Neural cell (in vitro differentiated cells): ENCODE data around the gene CDC23. TPM values are rescaled to one million over a fixed set of nuclear protein-coding genes. Genes with fewer than 3 reads are reported as not detected.

ENCODE experiments used
- H2AFZ ChIP-seq: fragments of 200-600, 300-800 bp; sonication (generic), shearing (Covaris generic); 2 replicates; pipeline ENCODE4 v1.6.0; 2014; ENCODE audit warnings: low read depth, mild to moderate bottlenecking, antibody characterized with exemption, low read length, moderate library complexity
- H3F3A ChIP-seq: fragments of 200-600 bp; shearing (Covaris generic); 2 replicates; pipeline ENCODE4 v1.6.1; 2016; ENCODE audit warnings: mild to moderate bottlenecking, moderate library complexity, mixed read lengths, antibody characterized with exemption, low read length; ENCODE audit not compliant: insufficient read depth, poor library complexity, severe bottlenecking
- H3K27ac ChIP-seq: fragments of 200-600, 300-800 bp; sonication (generic), shearing (Covaris generic); 2 replicates; pipeline ENCODE4 v1.5.1; 2014; ENCODE audit warnings: mild to moderate bottlenecking, low read length, moderate library complexity
- H3K27me3 ChIP-seq: fragments of 300-800, 200-600 bp; sonication (generic), shearing (Covaris generic); 2 replicates; pipeline ENCODE4 v1.6.0; 2014; ENCODE audit warnings: mild to moderate bottlenecking, low read depth, low read length, moderate library complexity; ENCODE audit not compliant: insufficient read depth
- H3K36me3 ChIP-seq: fragments of 300-800, 200-600 bp; sonication (generic), shearing (Covaris generic); 2 replicates; pipeline ENCODE4 v1.5.1; 2014; ENCODE audit warnings: mild to moderate bottlenecking, antibody characterized with exemption, low read length, moderate library complexity; ENCODE audit not compliant: insufficient read depth
- H3K4me2 ChIP-seq: fragments of 300-800, 200-600 bp; sonication (generic), shearing (Covaris generic); 2 replicates; pipeline ENCODE4 v1.6.0; 2014; ENCODE audit warnings: mild to moderate bottlenecking, low read length
- H3K4me3 ChIP-seq: fragments of 300-800, 200-600 bp; sonication (generic), shearing (Covaris generic); 2 replicates; pipeline ENCODE4 v1.5.1; 2014; ENCODE audit warnings: mild to moderate bottlenecking, low read length, moderate library complexity
- H3K79me2 ChIP-seq: fragments of 200-600 bp; shearing (Covaris generic); replicated peaks from 2 replicates; pipeline ENCODE4 v1.6.0; 2014; ENCODE audit warnings: mild to moderate bottlenecking, low read length, moderate library complexity; ENCODE audit not compliant: insufficient read depth
- H3K9ac ChIP-seq: fragments of 300-800, 200-600 bp; sonication (generic), shearing (Covaris generic); 2 replicates; pipeline ENCODE4 v1.6.1; 2016; ENCODE audit warnings: mild to moderate bottlenecking, low read length, mixed read lengths
- H3K9me2 ChIP-seq: fragments of 200-600 bp; shearing (Covaris generic); 2 replicates; pipeline ENCODE4 v1.6.1; 2016; ENCODE audit warnings: mild to moderate bottlenecking, low read length, mixed read lengths; ENCODE audit not compliant: insufficient read depth
- H3K9me3 ChIP-seq: fragments of 200-600, 300-800 bp; sonication (generic), shearing (Covaris generic); 2 replicates; pipeline ENCODE4 v1.6.1; 2016; ENCODE audit warnings: mild to moderate bottlenecking, mixed run types, low read length, moderate library complexity, mixed read lengths
- H4K20me1 ChIP-seq: fragments of 200-600 bp; shearing (Covaris generic); 2 replicates; pipeline ENCODE4 v1.6.1; 2016; ENCODE audit warnings: mild to moderate bottlenecking, mixed run types; ENCODE audit not compliant: insufficient read depth
- CTCF ChIP-seq: fragments of 450-650 bp; IDR thresholded peaks from 2 replicates; pipeline ENCODE4 v1.5.1; 2014; ENCODE audit warnings: antibody characterized with exemption, mild to moderate bottlenecking, moderate library complexity; ENCODE audit not compliant: poor library complexity, severe bottlenecking
- EP300 ChIP-seq: fragments of 450-650 bp; conservative IDR thresholded peaks from 2 replicates; pipeline ENCODE4 v1.6.1; 2014; ENCODE audit warnings: antibody characterized with exemption, mild to moderate bottlenecking, moderate library complexity; ENCODE audit not compliant: poor library complexity, severe bottlenecking
- EZH2 ChIP-seq: fragments of 200-600, 300-800 bp; shearing (Covaris generic), sonication (generic); IDR thresholded peaks from 2 replicates; pipeline ENCODE4 v1.6.1; 2014; ENCODE audit warnings: antibody characterized with exemption, low read length, borderline replicate concordance, mild to moderate bottlenecking; ENCODE audit not compliant: insufficient read depth, poor library complexity, severe bottlenecking
- MXI1 ChIP-seq: fragments of 450-650 bp; conservative IDR thresholded peaks from 2 replicates; pipeline ENCODE4 v1.6.1; 2014; ENCODE audit warnings: antibody characterized with exemption, mild to moderate bottlenecking; ENCODE audit not compliant: poor library complexity, severe bottlenecking
- POLR2AphosphoS5 ChIP-seq: IDR thresholded peaks from 2 replicates; pipeline ENCODE4 v1.6.1; 2012
- RAD21 ChIP-seq: fragments of 450-650 bp; conservative IDR thresholded peaks from 2 replicates; pipeline ENCODE4 v1.6.1; 2014; ENCODE audit warnings: antibody characterized with exemption, mild to moderate bottlenecking, moderate library complexity
- REST ChIP-seq: IDR thresholded peaks from 2 replicates; pipeline ENCODE4 v1.6.1; 2012; ENCODE audit warnings: borderline replicate concordance
- SMC3 ChIP-seq: fragments of 450-650 bp; conservative IDR thresholded peaks from 2 replicates; pipeline ENCODE4 v1.6.1; 2014; ENCODE audit warnings: antibody characterized with exemption, mild to moderate bottlenecking, moderate library complexity; ENCODE audit not compliant: poor library complexity
- TAF1 ChIP-seq: IDR thresholded peaks from 2 replicates; pipeline ENCODE4 v1.6.1; 2012; ENCODE audit warnings: low read depth
- polyA plus RNA-seq: library from polyadenylated mRNA; depleted of rRNA; stranded (reverse); fragments of >200 nt; gene quantifications from 2 replicates; pipeline ENCODE4 v1.2.3, GENCODE V29; 2014

CDC23 gene
- polyA plus RNA-seq, 1 donor from 2014 or later: 52.9 TPM

DNA sequence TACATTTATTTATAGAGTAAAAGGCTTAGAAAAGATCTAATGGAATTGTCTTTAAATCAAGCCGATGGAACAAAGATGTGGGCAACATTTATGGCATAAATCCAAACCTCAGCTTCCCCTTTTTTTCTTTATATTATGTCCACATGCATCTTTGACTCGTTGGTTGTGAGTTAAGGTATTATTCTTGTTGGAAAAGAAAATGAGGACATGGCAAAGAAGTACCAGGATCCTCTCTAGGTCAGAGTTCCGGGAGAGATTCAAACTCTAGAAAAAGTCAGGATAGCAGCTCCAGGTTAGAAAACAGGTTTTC, 73.4 kb downstream of the CDC23 start:
- Histone ChIP-seq H3K36me3 (no peaks in the 10 kb centered on the region), H3K9me3 (no peaks in the 10 kb centered on the region), H3K4me3 (peak overlapping the region; percentile 67), H2AFZ (peak overlapping the region; percentile 42), H3K27me3 (no peaks in the 10 kb centered on the region), H3K79me2 (no peaks in the 10 kb centered on the region), H3F3A (no peaks in the 10 kb centered on the region), H3K9ac (peak overlapping the region; percentile 45), H3K27ac (peak overlapping the region; percentile 21), H4K20me1 (no peaks in the 10 kb centered on the region), H3K9me2 (no peaks in the 10 kb centered on the region), H3K4me2 (peak overlapping the region; percentile 38)
- TF ChIP-seq RAD21 (no peak), EZH2 (no peak), SMC3 (no peak), MXI1 (no peak), CTCF (no peak), EP300 (no peak), TAF1 (no peak), POLR2AphosphoS5 (no peak), REST (no peak)

- TF ChIP-seq MXI1 (peak; percentile 47), REST (no peak), POLR2AphosphoS5 (peak; percentile 13), TAF1 (no peak), EP300 (peak; percentile 23)
- Histone ChIP-seq H3F3A (no peaks in the 10 kb centered on the region), H3K4me2 (peak within 1 kb of the TSS; percentile 74), H4K20me1 (no peaks in the 10 kb centered on the region), H3K27me3 (no peaks in the 10 kb centered on the region), H3K9me2 (no peaks in the 10 kb centered on the region), H3K4me3 (peak within 1 kb of the TSS; percentile 67), H3K9me3 (no peaks in the 10 kb centered on the region), H3K79me2 (no peaks in the 10 kb centered on the region), H3K36me3 (no peaks in the 10 kb centered on the region), H3K27ac (peak within 1 kb of the TSS; percentile 21), H3K9ac (peak within 1 kb of the TSS; percentile 45), H2AFZ (peak within 1 kb of the TSS; percentile 42)
Measured at GRCh38 chr5:138138949-138139780, 74.0 kb downstream of the CDC23 start, which contains the start of gene NME5. Gene NME5 (minus strand): TSS chr5:138139428. CDS start chr5:138138780, 648 bp downstream.
